ENCODE data around the gene OFD1. TPM values are rescaled to one million over a fixed set of nuclear protein-coding genes. Genes with fewer than 3 reads are reported as not detected.

The OFD1 gene
- total RNA-seq, 1 experiment from 2014 or later, result 44.8 TPM

DNA sequence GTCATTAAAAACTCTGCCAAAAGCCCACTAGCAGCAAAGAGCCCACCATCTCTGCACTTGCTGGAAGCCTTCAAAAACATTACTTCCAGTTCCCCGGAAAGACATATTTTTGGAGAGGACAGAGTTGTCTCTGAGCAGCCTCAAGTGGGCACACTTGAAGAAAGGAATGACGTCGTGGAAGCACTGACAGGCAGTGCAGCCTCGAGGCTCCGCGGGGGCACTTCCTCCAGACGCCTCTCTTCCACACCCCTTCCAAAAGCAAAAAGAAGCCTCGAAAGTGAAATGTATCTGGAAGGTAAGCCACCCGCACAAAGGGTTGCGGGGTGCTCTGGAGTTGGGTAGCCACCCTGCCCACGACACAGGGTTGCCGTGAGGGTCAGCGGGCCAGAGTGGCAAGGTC lies 25.9 kb downstream of the OFD1 start:
- TF ChIP-seq, protein P1, sequence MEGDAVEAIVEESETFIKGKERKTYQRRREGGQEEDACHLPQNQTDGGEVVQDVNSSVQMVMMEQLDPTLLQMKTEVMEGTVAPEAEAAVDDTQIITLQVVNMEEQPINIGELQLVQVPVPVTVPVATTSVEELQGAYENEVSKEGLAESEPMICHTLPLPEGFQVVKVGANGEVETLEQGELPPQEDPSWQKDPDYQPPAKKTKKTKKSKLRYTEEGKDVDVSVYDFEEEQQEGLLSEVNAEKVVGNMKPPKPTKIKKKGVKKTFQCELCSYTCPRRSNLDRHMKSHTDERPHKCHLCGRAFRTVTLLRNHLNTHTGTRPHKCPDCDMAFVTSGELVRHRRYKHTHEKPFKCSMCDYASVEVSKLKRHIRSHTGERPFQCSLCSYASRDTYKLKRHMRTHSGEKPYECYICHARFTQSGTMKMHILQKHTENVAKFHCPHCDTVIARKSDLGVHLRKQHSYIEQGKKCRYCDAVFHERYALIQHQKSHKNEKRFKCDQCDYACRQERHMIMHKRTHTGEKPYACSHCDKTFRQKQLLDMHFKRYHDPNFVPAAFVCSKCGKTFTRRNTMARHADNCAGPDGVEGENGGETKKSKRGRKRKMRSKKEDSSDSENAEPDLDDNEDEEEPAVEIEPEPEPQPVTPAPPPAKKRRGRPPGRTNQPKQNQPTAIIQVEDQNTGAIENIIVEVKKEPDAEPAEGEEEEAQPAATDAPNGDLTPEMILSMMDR (IDR thresholded peaks at IDR 0.05; ENCODE audit: unreplicated experiment), result no peak
- Mint-ChIP-seq H3K27me3 (ENCODE audit: insufficient read depth, unreplicated experiment) (no peaks in the 10 kb centered on the region), H3K9me3 (ENCODE audit: unreplicated experiment) (no peaks in the 10 kb centered on the region), H3K4me1 (ENCODE audit: insufficient read depth, unreplicated experiment) (no peaks in the 10 kb centered on the region), H3K4me3 (ENCODE audit: unreplicated experiment) (no peak overlapping the region), H3K27ac (ENCODE audit: low read depth, unreplicated experiment) (no peak overlapping the region), H3K36me3 (ENCODE audit: insufficient read depth, unreplicated experiment) (peaks cover 84% of the 10 kb centered on the region)
- intact Hi-C loops (cut with micrococcal nuclease), result no loop called here
- BruUV-seq (replicated peaks), result TSS peak; percentile 58
- no peak for DNase-seq (ENCODE audit: unreplicated experiment)
- ChIA-PET CTCF (interaction anchor here (0.8 to 2.7 kb wide), 4 partner anchors 9 to 269 kb away, joined by 3 to 10 read pairs (median 6); no protein-coding TSS in a partner anchor), POLR2A (interaction anchor here (1.8 kb wide), 1 partner anchor 14 kb away, joined by 4 read pairs; no protein-coding TSS in a partner anchor)

DNA sequence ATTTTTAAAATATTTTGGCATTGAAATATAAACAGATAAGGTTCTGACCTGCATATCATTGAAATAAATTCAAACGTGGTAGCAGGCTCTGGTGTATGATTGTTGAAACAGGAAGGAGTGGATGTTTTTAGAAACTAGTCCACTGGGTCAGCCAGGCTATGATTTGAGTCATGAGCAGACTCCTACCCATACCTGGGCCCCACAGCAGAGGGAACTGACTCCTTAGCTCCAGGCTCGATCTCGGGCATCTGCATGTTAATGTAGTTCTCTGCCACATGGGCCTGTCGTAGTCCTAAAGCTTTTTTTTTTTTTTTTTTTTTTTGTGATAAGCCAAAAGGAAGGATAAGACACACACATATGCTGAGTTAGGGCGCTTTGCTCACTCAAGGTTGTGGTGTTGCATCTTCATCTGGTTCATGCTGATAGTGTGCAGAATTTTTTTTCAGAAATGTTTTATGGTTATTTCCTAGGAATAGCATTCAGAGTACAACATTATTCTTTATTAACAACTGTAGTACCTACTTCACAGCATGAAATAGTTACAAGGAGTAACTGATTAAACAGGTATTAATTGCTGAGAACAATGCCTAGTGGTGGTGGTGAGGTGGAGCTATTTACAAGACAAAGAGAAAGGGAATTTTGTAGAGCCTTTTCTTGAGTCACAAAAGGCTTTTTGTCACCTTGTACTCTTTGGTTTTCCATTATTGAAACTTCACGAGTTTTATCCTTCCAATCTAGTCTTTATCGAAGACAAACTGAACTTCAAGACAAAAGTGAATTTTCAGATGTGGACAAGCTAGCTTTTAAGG lies 27.3 kb downstream of the OFD1 start:
- DNase-seq (ENCODE audit: unreplicated experiment), result no peak
- intact Hi-C loops (cut with micrococcal nuclease), result no loop called here
- H3K27ac Mint-ChIP-seq (ENCODE audit: low read depth, unreplicated experiment), result no peak overlapping the region
- no peak overlapping the region for H3K4me3 Mint-ChIP-seq (ENCODE audit: unreplicated experiment)
- no peaks in the 10 kb centered on the region for H3K4me1 Mint-ChIP-seq (ENCODE audit: insufficient read depth, unreplicated experiment)
- ChIA-PET CTCF (interaction anchor here (0.6 to 2.7 kb wide), 13 partner anchors 10 to 775 kb away, joined by 3 to 10 read pairs (median 4); partner anchors contain the start of genes OFD1 and TRAPPC2), POLR2A (interaction anchor here (0.5 to 1.8 kb wide), 3 partner anchors 10 to 1487 kb away, joined by 4 read pairs; no protein-coding TSS in a partner anchor)
- no TSS peak for BruUV-seq (replicated peaks)
- no peaks in the 10 kb centered on the region for H3K27me3 Mint-ChIP-seq (ENCODE audit: insufficient read depth, unreplicated experiment)
- H3K36me3 Mint-ChIP-seq (ENCODE audit: insufficient read depth, unreplicated experiment), result peaks cover 86% of the 10 kb centered on the region
- no peaks in the 10 kb centered on the region for H3K9me3 Mint-ChIP-seq (ENCODE audit: unreplicated experiment)
- TF ChIP-seq, protein P1 (IDR thresholded peaks at IDR 0.05; ENCODE audit: unreplicated experiment), result no peak

GRCh38 chrX:13763489-13763888 lies 28.9 kb downstream of the OFD1 start:
- ChIA-PET POLR2A (interaction anchor here (0.6 to 0.9 kb wide), 2 partner anchors 13 to 131 kb away, joined by 3 to 4 read pairs; no protein-coding TSS in a partner anchor), CTCF (interaction anchor here (0.7 to 2.3 kb wide), 3 partner anchors 12 to 268 kb away, joined by 3 to 9 read pairs (median 5); no protein-coding TSS in a partner anchor)
- intact Hi-C loops (cut with micrococcal nuclease), result no loop called here
- DNase-seq (ENCODE audit: unreplicated experiment), result no peak
- no peaks in the 10 kb centered on the region for H3K9me3 Mint-ChIP-seq (ENCODE audit: unreplicated experiment)
- H3K36me3 Mint-ChIP-seq (ENCODE audit: insufficient read depth, unreplicated experiment), result peaks cover 89% of the 10 kb centered on the region
- TF ChIP-seq, protein P1 (IDR thresholded peaks at IDR 0.05; ENCODE audit: unreplicated experiment), result no peak
- H3K4me3 Mint-ChIP-seq (ENCODE audit: unreplicated experiment), result no peak overlapping the region
- H3K27me3 Mint-ChIP-seq (ENCODE audit: insufficient read depth, unreplicated experiment), result no peaks in the 10 kb centered on the region
- H3K27ac Mint-ChIP-seq (ENCODE audit: low read depth, unreplicated experiment), result no peak overlapping the region
- BruUV-seq (replicated peaks), result no TSS peak
- H3K4me1 Mint-ChIP-seq (ENCODE audit: insufficient read depth, unreplicated experiment), result no peaks in the 10 kb centered on the region

DNA sequence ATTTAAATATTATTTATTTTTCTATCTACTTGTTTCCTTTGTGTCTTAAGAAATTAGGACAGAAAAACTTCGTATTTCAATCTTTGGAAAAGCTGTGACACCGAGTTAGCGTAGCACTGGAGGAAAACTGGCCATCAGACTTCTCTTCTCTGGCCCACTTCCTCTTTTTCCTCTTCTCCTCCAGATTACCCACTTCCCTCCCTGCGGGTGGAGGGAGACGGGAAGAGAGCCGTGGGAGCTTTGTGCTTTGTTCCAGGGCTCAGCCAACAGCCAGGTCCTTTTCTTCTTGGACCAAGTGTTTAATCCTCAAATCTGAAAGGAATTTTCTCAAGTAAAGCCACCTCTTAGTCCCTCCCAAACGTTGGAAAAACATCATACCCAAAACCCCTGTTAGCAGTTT lies 29.7 kb downstream of the OFD1 start:
- H3K4me1 Mint-ChIP-seq (ENCODE audit: insufficient read depth, unreplicated experiment), result no peaks in the 10 kb centered on the region
- no peak for DNase-seq (ENCODE audit: unreplicated experiment)
- POLR2A ChIA-PET, result interaction anchor here (0.7 kb wide), 1 partner anchor 264 kb away, joined by 3 read pairs; no protein-coding TSS in a partner anchor
- no TSS peak for BruUV-seq (replicated peaks)
- no peak overlapping the region for H3K4me3 Mint-ChIP-seq (ENCODE audit: unreplicated experiment)
- CTCF ChIA-PET, result interaction anchor here (0.6 kb wide), 1 partner anchor 1665 kb away, joined by 3 read pairs; no protein-coding TSS in a partner anchor
- H3K36me3 Mint-ChIP-seq (ENCODE audit: insufficient read depth, unreplicated experiment), result peaks cover 88% of the 10 kb centered on the region
- TF ChIP-seq, protein P1 (IDR thresholded peaks at IDR 0.05; ENCODE audit: unreplicated experiment), result no peak
- H3K27me3 Mint-ChIP-seq (ENCODE audit: insufficient read depth, unreplicated experiment), result no peaks in the 10 kb centered on the region
- intact Hi-C loops (cut with micrococcal nuclease), result no loop called here
- no peaks in the 10 kb centered on the region for H3K9me3 Mint-ChIP-seq (ENCODE audit: unreplicated experiment)
- no peak overlapping the region for H3K27ac Mint-ChIP-seq (ENCODE audit: low read depth, unreplicated experiment)

All from MCF 10A (cell line).